GM21390 (cell line): ENCODE measurements around the gene DGAT2L6.

ENCODE experiments used
- ATAC-seq: cut with Tn5 transposase; IDR thresholded peaks from one replicate; pipeline ENCODE4 v1.9.1; 2021; ENCODE audit not compliant: unreplicated experiment

Gene DGAT2L6

GRCh38 chrX:70176938-70177533 lies at the start of gene DGAT2L6:
Gene DGAT2L6, plus strand, starts transcription at chrX:70177483. Its CDS starts 100 bp downstream, at chrX:70177583.
- ATAC-seq, result peak; percentile 52

- ATAC-seq, result no peak
Measured at GRCh38 chrX:70128071-70128470, 49.2 kb upstream of the DGAT2L6 start.

GRCh38 chrX:70129816-70130215 lies 47.5 kb upstream of the DGAT2L6 start:
- ATAC-seq, result no peak

- ATAC-seq, result no peak
Measured at GRCh38 chrX:70132224-70132623, 45.1 kb upstream of the DGAT2L6 start.

- no peak for ATAC-seq
Measured at GRCh38 chrX:70132877-70133302, 44.4 kb upstream of the DGAT2L6 start.

- peak; percentile 86 for ATAC-seq
Measured at GRCh38 chrX:70133303-70134115, 43.8 kb upstream of the DGAT2L6 start, which contains the start of gene IGBP1. Gene IGBP1, plus strand, starts transcription at chrX:70133447. Its CDS starts 501 bp downstream, at chrX:70133948.

GRCh38 chrX:70134116-70134477 lies 43.2 kb upstream of the DGAT2L6 start:
- ATAC-seq, result peak; percentile 6

GRCh38 chrX:70138622-70139021 lies 38.7 kb upstream of the DGAT2L6 start:
- no peak for ATAC-seq

- no peak for ATAC-seq
Measured at GRCh38 chrX:70139736-70140135, 37.5 kb upstream of the DGAT2L6 start.

- ATAC-seq, result no peak
Measured at GRCh38 chrX:70141373-70141772, 35.9 kb upstream of the DGAT2L6 start.

GRCh38 chrX:70166601-70167590 lies 10.4 kb upstream of the DGAT2L6 start:
- ATAC-seq, result no peak

- no peak for ATAC-seq
Measured at GRCh38 chrX:70168238-70169188, 8.8 kb upstream of the DGAT2L6 start.

GRCh38 chrX:70169281-70169680 lies 8.0 kb upstream of the DGAT2L6 start:
- no peak for ATAC-seq

GRCh38 chrX:70171624-70172023 lies 5.7 kb upstream of the DGAT2L6 start:
- ATAC-seq, result no peak

- no peak for ATAC-seq
Measured at GRCh38 chrX:70172221-70172620, 5.1 kb upstream of the DGAT2L6 start.

GRCh38 chrX:70172964-70173363 lies 4.3 kb upstream of the DGAT2L6 start:
- no peak for ATAC-seq

GRCh38 chrX:70174754-70175153 lies 2.5 kb upstream of the DGAT2L6 start:
- ATAC-seq, result no peak

- no peak for ATAC-seq
Measured at GRCh38 chrX:70175338-70175737, 1.9 kb upstream of the DGAT2L6 start.

- no peak for ATAC-seq
Measured at GRCh38 chrX:70183091-70183490, 5.8 kb downstream of the DGAT2L6 start.

GRCh38 chrX:70190225-70190624 lies 12.9 kb downstream of the DGAT2L6 start:
- no peak for ATAC-seq
